ENCODE measurements around the gene SNAP47.
"Not testable (repeated sequence)": the region's sequence is repeated elsewhere in the genome, so short reads cannot be mapped to it uniquely, and the experiment has no call there.

The SNAP47 gene

GRCh38 chr1:227734856-227735538, at the start of gene SNAP47, which contains the start of gene JMJD4:
TSS of gene SNAP47 (plus strand) at chr1:227735435. CDS start at chr1:227747737, 12,302 bp downstream.
TSS of gene JMJD4 (minus strand) at chr1:227735302. CDS start at chr1:227735273, 29 bp downstream.
- DNase-seq (ENCODE audit: low read depth in 1 of 2, low spot score in 1 of 2): peak; percentile 90

- no peak for DNase-seq (ENCODE audit: low read depth in 1 of 2, low spot score in 1 of 2)
These were observed 49.4 kb upstream of the SNAP47 start for GRCh38 chr1:227685807-227686206.

GRCh38 chr1:227697321-227697864, 37.8 kb upstream of the SNAP47 start:
- DNase-seq (ENCODE audit: low read depth in 1 of 2, low spot score in 1 of 2): no peak

GRCh38 chr1:227701631-227702030, 33.6 kb upstream of the SNAP47 start:
- DNase-seq (ENCODE audit: low read depth in 1 of 2, low spot score in 1 of 2): not testable (repeated sequence)

- no peak for DNase-seq (ENCODE audit: low read depth in 1 of 2, low spot score in 1 of 2)
These were observed 27.4 kb upstream of the SNAP47 start for GRCh38 chr1:227707846-227708245.

- DNase-seq (ENCODE audit: low read depth in 1 of 2, low spot score in 1 of 2): no peak
These were observed 25.8 kb upstream of the SNAP47 start for GRCh38 chr1:227709451-227709850.

- not testable (repeated sequence) for DNase-seq (ENCODE audit: low read depth in 1 of 2, low spot score in 1 of 2)
These were observed 24.8 kb upstream of the SNAP47 start for GRCh38 chr1:227710474-227710873.

GRCh38 chr1:227712648-227713047, 22.6 kb upstream of the SNAP47 start:
- DNase-seq (ENCODE audit: low read depth in 1 of 2, low spot score in 1 of 2): no peak

- DNase-seq (ENCODE audit: low read depth in 1 of 2, low spot score in 1 of 2): no peak
These were observed 16.3 kb upstream of the SNAP47 start for GRCh38 chr1:227718932-227719331.

GRCh38 chr1:227723474-227723873, 11.8 kb upstream of the SNAP47 start:
- DNase-seq (ENCODE audit: low read depth in 1 of 2, low spot score in 1 of 2): no peak

- no peak for DNase-seq (ENCODE audit: low read depth in 1 of 2, low spot score in 1 of 2)
These were observed 10.2 kb upstream of the SNAP47 start for GRCh38 chr1:227725046-227725445.

- no peak for DNase-seq (ENCODE audit: low read depth in 1 of 2, low spot score in 1 of 2)
These were observed 8.9 kb upstream of the SNAP47 start for GRCh38 chr1:227726318-227726717.

GRCh38 chr1:227726924-227727599, 8.2 kb upstream of the SNAP47 start:
- DNase-seq (ENCODE audit: low read depth in 1 of 2, low spot score in 1 of 2): no peak

GRCh38 chr1:227728059-227728891, 7.0 kb upstream of the SNAP47 start:
- DNase-seq (ENCODE audit: low read depth in 1 of 2, low spot score in 1 of 2): peak in 1 of 2 donors; percentile 57

- DNase-seq (ENCODE audit: low read depth in 1 of 2, low spot score in 1 of 2): no peak
These were observed 6.4 kb upstream of the SNAP47 start for GRCh38 chr1:227728892-227729143.

GRCh38 chr1:227729144-227729880, 5.9 kb upstream of the SNAP47 start:
- no peak for DNase-seq (ENCODE audit: low read depth in 1 of 2, low spot score in 1 of 2)

- DNase-seq (ENCODE audit: low read depth in 1 of 2, low spot score in 1 of 2): peak in 1 of 2 donors; percentile 42
These were observed 5.2 kb upstream of the SNAP47 start for GRCh38 chr1:227729881-227730629.

GRCh38 chr1:227730630-227731151, 4.5 kb upstream of the SNAP47 start:
- DNase-seq (ENCODE audit: low read depth in 1 of 2, low spot score in 1 of 2): no peak

- no peak for DNase-seq (ENCODE audit: low read depth in 1 of 2, low spot score in 1 of 2)
These were observed 4.0 kb upstream of the SNAP47 start for GRCh38 chr1:227731241-227731677.

Data from stimulated activated CD4-positive, alpha-beta T cell treated with anti-CD3 and anti-CD28 coated beads, Interleukin-15, amount 100 ng/mL, for 1 hour (primary cell).